ENCODE results near the gene TIGD4.

The TIGD4 gene

GRCh38 chr4:152817331-152817730 is 37.8 kb upstream of the TIGD4 start:
- H3K27ac ChIP-seq (ENCODE audit: insufficient read depth in 1 of 2, low read depth in 1 of 2, low read length in 2 of 2, poor library complexity in 1 of 2, severe bottlenecking in 2 of 2): no peak overlapping the region
- H3K4me1 ChIP-seq (ENCODE audit: control extremely low read depth in 1 of 4, control insufficient read depth in 4 of 4, insufficient read depth in 4 of 4, low read length in 3 of 4): peaks cover 0 to 8% (median 0%) of the 10 kb centered on the region in 4 experiments
- no peak for DNase-seq
- H3K27me3 ChIP-seq (replicated peaks in 2 of 5; ENCODE audit: control insufficient read depth in 4 of 5, insufficient read depth in 5 of 5, low read length in 4 of 5): no peaks in the 10 kb centered on the region
- H3K36me3 ChIP-seq (ENCODE audit: control insufficient read depth in 4 of 4, insufficient read depth in 4 of 4, low read length in 3 of 4): peaks cover 9 to 17% (median 10%) of the 10 kb centered on the region in 4 experiments
- ChIA-PET CTCF (interaction anchor here (1.1 kb wide), 1 partner anchor 15 kb away, joined by 4 read pairs; no protein-coding TSS in a partner anchor), POLR2A (no interaction called here)
- H3K9me3 ChIP-seq (ENCODE audit: control extremely low read depth in 1 of 5, control insufficient read depth in 4 of 5, insufficient read depth in 2 of 5, low read depth in 1 of 5, low read length in 4 of 5): peaks cover 10 to 52% (median 14%) of the 10 kb centered on the region in 5 experiments
- H3K4me3 ChIP-seq (ENCODE audit: control insufficient read depth in 1 of 7, extremely low read depth in 1 of 7, insufficient read depth in 4 of 7, low read depth in 2 of 7, low read length in 6 of 7): peak overlapping the region in 1 of 7 experiments; percentile 31

GRCh38 chr4:152815078-152815477 is 35.5 kb upstream of the TIGD4 start:
- Histone ChIP-seq H3K4me3 (ENCODE audit: control insufficient read depth in 1 of 7, extremely low read depth in 1 of 7, insufficient read depth in 4 of 7, low read depth in 2 of 7, low read length in 6 of 7) (no peak overlapping the region), H3K27ac (ENCODE audit: insufficient read depth in 1 of 2, low read depth in 1 of 2, low read length in 2 of 2, poor library complexity in 1 of 2, severe bottlenecking in 2 of 2) (no peak overlapping the region), H3K36me3 (ENCODE audit: control insufficient read depth in 4 of 4, insufficient read depth in 4 of 4, low read length in 3 of 4) (peaks cover 9 to 19% (median 11%) of the 10 kb centered on the region in 4 experiments), H3K4me1 (ENCODE audit: control extremely low read depth in 1 of 4, control insufficient read depth in 4 of 4, insufficient read depth in 4 of 4, low read length in 3 of 4) (peaks cover 0 to 8% (median 0%) of the 10 kb centered on the region in 4 experiments), H3K27me3 (replicated peaks in 2 of 5; ENCODE audit: control insufficient read depth in 4 of 5, insufficient read depth in 5 of 5, low read length in 4 of 5) (no peaks in the 10 kb centered on the region), H3K9me3 (ENCODE audit: control extremely low read depth in 1 of 5, control insufficient read depth in 4 of 5, insufficient read depth in 2 of 5, low read depth in 1 of 5, low read length in 4 of 5) (peaks cover 13 to 46% (median 19%) of the 10 kb centered on the region in 5 experiments)
- ChIA-PET POLR2A (no interaction called here), CTCF (no interaction called here)
- no peak for DNase-seq

GRCh38 chr4:152810715-152811287 is 31.3 kb upstream of the TIGD4 start:
- Histone ChIP-seq H3K9me3 (ENCODE audit: control extremely low read depth in 1 of 5, control insufficient read depth in 4 of 5, insufficient read depth in 2 of 5, low read depth in 1 of 5, low read length in 4 of 5) (peaks cover 7 to 27% (median 13%) of the 10 kb centered on the region in 5 experiments), H3K36me3 (ENCODE audit: control insufficient read depth in 4 of 4, insufficient read depth in 4 of 4, low read length in 3 of 4) (peaks cover 3 to 13% (median 7%) of the 10 kb centered on the region in 4 experiments), H3K4me3 (ENCODE audit: control insufficient read depth in 1 of 7, extremely low read depth in 1 of 7, insufficient read depth in 4 of 7, low read depth in 2 of 7, low read length in 6 of 7) (no peak overlapping the region), H3K27ac (ENCODE audit: insufficient read depth in 1 of 2, low read depth in 1 of 2, low read length in 2 of 2, poor library complexity in 1 of 2, severe bottlenecking in 2 of 2) (no peak overlapping the region), H3K27me3 (replicated peaks in 2 of 5; ENCODE audit: control insufficient read depth in 4 of 5, insufficient read depth in 5 of 5, low read length in 4 of 5) (no peaks in the 10 kb centered on the region), H3K4me1 (ENCODE audit: control extremely low read depth in 1 of 4, control insufficient read depth in 4 of 4, insufficient read depth in 4 of 4, low read length in 3 of 4) (peaks cover 4 to 8% (median 5%) of the 10 kb centered on the region in 4 experiments)
- 92% methylated on average over 6 of the region's 11 CpGs for WGBS (ENCODE audit: insufficient coverage)
- ChIA-PET POLR2A (no interaction called here), CTCF (no interaction called here)
- DNase-seq: no peak

- Histone ChIP-seq H3K4me3 (ENCODE audit: control insufficient read depth in 1 of 7, extremely low read depth in 1 of 7, insufficient read depth in 4 of 7, low read depth in 2 of 7, low read length in 6 of 7) (no peak overlapping the region), H3K9me3 (ENCODE audit: control extremely low read depth in 1 of 5, control insufficient read depth in 4 of 5, insufficient read depth in 2 of 5, low read depth in 1 of 5, low read length in 4 of 5) (peaks cover 2 to 11% (median 4%) of the 10 kb centered on the region in 5 experiments), H3K27me3 (replicated peaks in 2 of 5; ENCODE audit: control insufficient read depth in 4 of 5, insufficient read depth in 5 of 5, low read length in 4 of 5) (no peaks in the 10 kb centered on the region), H3K27ac (ENCODE audit: insufficient read depth in 1 of 2, low read depth in 1 of 2, low read length in 2 of 2, poor library complexity in 1 of 2, severe bottlenecking in 2 of 2) (no peak overlapping the region), H3K4me1 (ENCODE audit: control extremely low read depth in 1 of 4, control insufficient read depth in 4 of 4, insufficient read depth in 4 of 4, low read length in 3 of 4) (peaks cover 4 to 15% (median 6%) of the 10 kb centered on the region in 4 experiments), H3K36me3 (ENCODE audit: control insufficient read depth in 4 of 4, insufficient read depth in 4 of 4, low read length in 3 of 4) (peaks cover 0 to 4% (median 2%) of the 10 kb centered on the region in 4 experiments)
- 98% methylated on average over 7 of the region's 8 CpGs for WGBS (ENCODE audit: insufficient coverage)
- ChIA-PET POLR2A (no interaction called here), CTCF (interaction anchor here (0.8 to 1.3 kb wide), 2 partner anchors 8 to 11 kb away, joined by 3 read pairs; no protein-coding TSS in a partner anchor)
- DNase-seq: no peak
Observed at GRCh38 chr4:152808670-152809069, 29.1 kb upstream of the TIGD4 start.

GRCh38 chr4:152807294-152807829 is 27.8 kb upstream of the TIGD4 start:
- H3K27ac ChIP-seq (ENCODE audit: insufficient read depth in 1 of 2, low read depth in 1 of 2, low read length in 2 of 2, poor library complexity in 1 of 2, severe bottlenecking in 2 of 2): no peak overlapping the region
- peaks cover 4 to 15% (median 6%) of the 10 kb centered on the region in 4 experiments for H3K4me1 ChIP-seq (ENCODE audit: control extremely low read depth in 1 of 4, control insufficient read depth in 4 of 4, insufficient read depth in 4 of 4, low read length in 3 of 4)
- WGBS (ENCODE audit: insufficient coverage): no CpG with 5 or more reads among the region's 3 CpGs
- H3K27me3 ChIP-seq (replicated peaks in 2 of 5; ENCODE audit: control insufficient read depth in 4 of 5, insufficient read depth in 5 of 5, low read length in 4 of 5): no peaks in the 10 kb centered on the region
- no peak overlapping the region for H3K4me3 ChIP-seq (ENCODE audit: control insufficient read depth in 1 of 7, extremely low read depth in 1 of 7, insufficient read depth in 4 of 7, low read depth in 2 of 7, low read length in 6 of 7)
- peaks cover 0 to 2% (median under 1%) of the 10 kb centered on the region in 4 experiments for H3K36me3 ChIP-seq (ENCODE audit: control insufficient read depth in 4 of 4, insufficient read depth in 4 of 4, low read length in 3 of 4)
- DNase-seq: peak in 2 of 3 donors; percentile 42 to 54
- ChIA-PET CTCF (no interaction called here), POLR2A (no interaction called here)
- H3K9me3 ChIP-seq (ENCODE audit: control extremely low read depth in 1 of 5, control insufficient read depth in 4 of 5, insufficient read depth in 2 of 5, low read depth in 1 of 5, low read length in 4 of 5): peaks cover 2 to 4% (median 3%) of the 10 kb centered on the region in 5 experiments

GRCh38 chr4:152806501-152807125 is 27.1 kb upstream of the TIGD4 start:
- peak in 2 of 3 donors; percentile 17 to 50 for DNase-seq
- Histone ChIP-seq H3K36me3 (ENCODE audit: control insufficient read depth in 4 of 4, insufficient read depth in 4 of 4, low read length in 3 of 4) (peaks cover 0 to 2% (median 0%) of the 10 kb centered on the region in 4 experiments), H3K27ac (ENCODE audit: insufficient read depth in 1 of 2, low read depth in 1 of 2, low read length in 2 of 2, poor library complexity in 1 of 2, severe bottlenecking in 2 of 2) (no peak overlapping the region), H3K27me3 (replicated peaks in 2 of 5; ENCODE audit: control insufficient read depth in 4 of 5, insufficient read depth in 5 of 5, low read length in 4 of 5) (no peaks in the 10 kb centered on the region), H3K9me3 (ENCODE audit: control extremely low read depth in 1 of 5, control insufficient read depth in 4 of 5, insufficient read depth in 2 of 5, low read depth in 1 of 5, low read length in 4 of 5) (peaks cover 0 to 2% (median 0%) of the 10 kb centered on the region in 5 experiments), H3K4me1 (ENCODE audit: control extremely low read depth in 1 of 4, control insufficient read depth in 4 of 4, insufficient read depth in 4 of 4, low read length in 3 of 4) (peaks cover 4 to 15% (median 6%) of the 10 kb centered on the region in 4 experiments), H3K4me3 (ENCODE audit: control insufficient read depth in 1 of 7, extremely low read depth in 1 of 7, insufficient read depth in 4 of 7, low read depth in 2 of 7, low read length in 6 of 7) (no peak overlapping the region)
- ChIA-PET CTCF (interaction anchor here (0.6 kb wide), 1 partner anchor 680 kb away, joined by 3 read pairs; no protein-coding TSS in a partner anchor), POLR2A (no interaction called here)
- no CpG with 5 or more reads among the region's 3 CpGs for WGBS (ENCODE audit: insufficient coverage)

- Histone ChIP-seq H3K27me3 (replicated peaks in 2 of 5; ENCODE audit: control insufficient read depth in 4 of 5, insufficient read depth in 5 of 5, low read length in 4 of 5) (no peaks in the 10 kb centered on the region), H3K9me3 (ENCODE audit: control extremely low read depth in 1 of 5, control insufficient read depth in 4 of 5, insufficient read depth in 2 of 5, low read depth in 1 of 5, low read length in 4 of 5) (no peaks in the 10 kb centered on the region), H3K4me3 (ENCODE audit: control insufficient read depth in 1 of 7, extremely low read depth in 1 of 7, insufficient read depth in 4 of 7, low read depth in 2 of 7, low read length in 6 of 7) (no peak overlapping the region), H3K27ac (ENCODE audit: insufficient read depth in 1 of 2, low read depth in 1 of 2, low read length in 2 of 2, poor library complexity in 1 of 2, severe bottlenecking in 2 of 2) (peak overlapping the region in 1 of 2 experiments; percentile 9), H3K4me1 (ENCODE audit: control extremely low read depth in 1 of 4, control insufficient read depth in 4 of 4, insufficient read depth in 4 of 4, low read length in 3 of 4) (peaks cover 4 to 15% (median 6%) of the 10 kb centered on the region in 4 experiments), H3K36me3 (ENCODE audit: control insufficient read depth in 4 of 4, insufficient read depth in 4 of 4, low read length in 3 of 4) (peaks cover 0 to 2% (median 0%) of the 10 kb centered on the region in 4 experiments)
- WGBS (ENCODE audit: insufficient coverage): no CpG with 5 or more reads among the region's 2 CpGs
- POLR2A ChIA-PET: no interaction called here
- peak in 1 of 3 donors; percentile 13 for DNase-seq
- CTCF ChIA-PET: interaction anchor here (1.1 to 1.2 kb wide), 2 partner anchors 11 to 37 kb away, joined by 3 to 4 read pairs; no protein-coding TSS in a partner anchor
Observed at GRCh38 chr4:152805818-152806217, 26.3 kb upstream of the TIGD4 start.

All from common myeloid progenitor, CD34-positive (primary cell).